Cardiac fibroblast (primary cell): Measurements from ENCODE around the gene ZNF275.

ENCODE experiments used
- DNase-seq, 2 donors: peaks; one replicate each; pipeline versions ENCODE4 v3.0.0 to v3.0.0-alpha.2; 2010; ENCODE audit warnings: low read depth in 2 of 2
- H3K4me3 ChIP-seq, 2 donors: replicated peaks in 1 of 2; 1 replicate in 1 of 2; 2 replicates in 1 of 2; pipeline ENCODE4 v1.5.1; 2011; ENCODE audit warnings: low read depth in 2 of 2, low read length in 2 of 2, mild to moderate bottlenecking in 2 of 2, moderate library complexity in 1 of 2
- TF ChIP-seq, protein P1 (sequence below): IDR thresholded peaks from one replicate; pipeline ENCODE4 v1.5.1; 2011; ENCODE audit warnings: low read depth, mild to moderate bottlenecking, low read length, inconsistent platforms

The ZNF275 gene

DNA sequence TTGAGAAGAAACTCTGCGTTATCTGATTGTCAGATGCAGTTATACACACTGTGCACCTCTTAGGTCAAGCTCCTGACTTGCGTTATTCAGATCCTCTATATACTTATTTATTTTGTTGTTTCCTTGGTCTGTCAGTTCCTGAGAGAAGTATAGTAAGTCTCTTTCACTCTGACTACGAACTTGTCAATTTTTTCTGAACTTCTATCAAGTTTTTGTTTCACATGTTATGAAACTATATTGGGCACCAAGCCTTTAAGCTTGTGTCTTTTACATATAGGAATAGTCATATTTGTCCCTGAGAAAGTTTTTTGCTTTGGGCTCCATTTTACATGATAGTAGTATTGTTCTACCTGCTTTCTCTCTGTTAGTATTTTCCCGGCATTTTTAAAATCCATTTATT lies 31.7 kb downstream of the ZNF275 start:
- TF ChIP-seq, protein P1, sequence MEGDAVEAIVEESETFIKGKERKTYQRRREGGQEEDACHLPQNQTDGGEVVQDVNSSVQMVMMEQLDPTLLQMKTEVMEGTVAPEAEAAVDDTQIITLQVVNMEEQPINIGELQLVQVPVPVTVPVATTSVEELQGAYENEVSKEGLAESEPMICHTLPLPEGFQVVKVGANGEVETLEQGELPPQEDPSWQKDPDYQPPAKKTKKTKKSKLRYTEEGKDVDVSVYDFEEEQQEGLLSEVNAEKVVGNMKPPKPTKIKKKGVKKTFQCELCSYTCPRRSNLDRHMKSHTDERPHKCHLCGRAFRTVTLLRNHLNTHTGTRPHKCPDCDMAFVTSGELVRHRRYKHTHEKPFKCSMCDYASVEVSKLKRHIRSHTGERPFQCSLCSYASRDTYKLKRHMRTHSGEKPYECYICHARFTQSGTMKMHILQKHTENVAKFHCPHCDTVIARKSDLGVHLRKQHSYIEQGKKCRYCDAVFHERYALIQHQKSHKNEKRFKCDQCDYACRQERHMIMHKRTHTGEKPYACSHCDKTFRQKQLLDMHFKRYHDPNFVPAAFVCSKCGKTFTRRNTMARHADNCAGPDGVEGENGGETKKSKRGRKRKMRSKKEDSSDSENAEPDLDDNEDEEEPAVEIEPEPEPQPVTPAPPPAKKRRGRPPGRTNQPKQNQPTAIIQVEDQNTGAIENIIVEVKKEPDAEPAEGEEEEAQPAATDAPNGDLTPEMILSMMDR, result no peak
- DNase-seq, result no peak
- H3K4me3 ChIP-seq, result no peak overlapping the region

DNA sequence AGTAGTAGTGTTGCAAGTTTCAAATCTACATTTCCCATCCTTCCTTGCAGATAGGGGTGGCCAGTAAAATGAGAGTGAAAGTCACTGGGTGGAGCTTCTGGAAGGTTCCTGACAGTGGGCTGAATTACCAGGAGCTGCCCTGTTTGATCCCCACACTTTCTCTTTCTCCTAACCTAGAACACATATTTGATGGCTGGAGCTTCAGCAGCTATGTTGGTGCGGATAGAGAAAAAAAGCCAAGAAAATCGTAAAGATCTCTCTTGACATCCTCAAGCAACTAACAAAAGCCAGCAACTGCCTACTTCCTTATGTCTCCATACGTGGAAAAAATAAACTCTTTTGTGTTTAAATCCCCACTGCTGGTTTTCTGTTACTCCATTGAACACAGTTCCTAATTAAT lies 32.2 kb downstream of the ZNF275 start:
- no peak for DNase-seq
- no peak overlapping the region for H3K4me3 ChIP-seq
- TF ChIP-seq, protein P1, result no peak

DNA sequence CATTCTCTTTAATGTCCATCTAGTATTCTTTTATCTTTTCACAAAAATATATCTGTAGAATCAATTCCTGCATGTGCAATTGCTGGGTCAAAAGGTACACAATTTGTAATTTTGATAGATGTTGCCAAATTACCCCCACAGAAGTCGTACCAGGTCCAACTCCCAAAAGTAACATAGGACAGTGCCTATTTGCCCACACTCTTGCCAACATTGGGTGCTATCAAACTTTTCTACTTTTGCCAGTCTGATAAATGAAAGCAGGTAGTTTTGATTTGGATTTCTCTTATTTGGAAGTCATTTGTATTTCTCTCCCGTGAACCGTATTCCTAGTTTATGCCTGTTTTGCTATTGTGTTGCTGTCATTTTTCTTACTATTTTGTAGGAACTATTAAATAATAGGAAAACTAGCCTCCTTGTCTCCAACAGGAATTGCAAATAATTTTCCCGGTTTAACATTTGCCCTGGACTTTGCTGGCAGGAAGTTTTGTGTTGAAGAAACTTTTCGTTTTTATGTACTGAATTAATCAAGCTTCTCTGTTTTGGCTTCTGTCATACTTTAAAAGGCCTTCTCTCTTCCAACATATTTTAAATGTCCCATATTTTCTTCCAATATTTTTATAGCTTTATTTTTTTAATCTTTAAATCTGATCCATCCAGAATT lies 33.1 kb downstream of the ZNF275 start:
- TF ChIP-seq, protein P1, result no peak
- DNase-seq, result no peak
- no peak overlapping the region for H3K4me3 ChIP-seq

DNA sequence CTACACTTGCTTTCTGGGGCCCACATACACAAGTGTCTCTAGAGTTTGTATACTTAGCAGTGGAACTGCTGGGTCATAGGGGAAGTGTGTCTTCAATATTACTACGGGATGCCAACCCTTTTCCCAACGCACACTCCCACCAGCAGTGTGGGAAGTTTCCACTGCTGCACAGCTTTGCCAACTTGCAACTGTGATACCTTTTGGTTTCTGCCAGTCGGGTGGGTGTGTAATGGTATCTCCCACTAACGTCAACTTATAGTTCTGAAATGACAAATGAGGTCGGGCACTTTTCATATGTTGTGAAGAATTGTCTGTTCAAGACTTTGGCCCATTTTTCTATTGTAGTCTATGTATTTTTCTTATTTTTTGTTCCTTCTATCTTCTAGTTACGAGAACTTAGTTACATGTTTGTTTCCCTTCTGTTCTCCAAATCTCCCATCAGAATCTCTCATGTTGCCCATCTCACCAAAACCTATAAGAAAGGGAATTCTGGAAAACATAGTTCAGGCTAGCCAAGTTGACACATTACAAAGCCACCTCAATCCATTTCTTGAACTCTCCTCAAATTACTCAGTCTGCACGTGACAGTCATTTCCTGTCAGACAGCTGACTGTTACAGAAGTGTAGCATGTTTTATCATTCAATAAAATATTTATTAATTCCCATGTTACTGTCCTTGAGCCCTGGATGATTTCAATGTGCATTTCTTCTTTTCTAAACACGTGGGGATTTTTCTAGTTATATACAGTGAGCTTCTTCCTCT lies 36.5 kb downstream of the ZNF275 start:
- peak in 1 of 2 donors; percentile 9 for DNase-seq
- TF ChIP-seq, protein P1, result no peak
- no peak overlapping the region for H3K4me3 ChIP-seq

DNA sequence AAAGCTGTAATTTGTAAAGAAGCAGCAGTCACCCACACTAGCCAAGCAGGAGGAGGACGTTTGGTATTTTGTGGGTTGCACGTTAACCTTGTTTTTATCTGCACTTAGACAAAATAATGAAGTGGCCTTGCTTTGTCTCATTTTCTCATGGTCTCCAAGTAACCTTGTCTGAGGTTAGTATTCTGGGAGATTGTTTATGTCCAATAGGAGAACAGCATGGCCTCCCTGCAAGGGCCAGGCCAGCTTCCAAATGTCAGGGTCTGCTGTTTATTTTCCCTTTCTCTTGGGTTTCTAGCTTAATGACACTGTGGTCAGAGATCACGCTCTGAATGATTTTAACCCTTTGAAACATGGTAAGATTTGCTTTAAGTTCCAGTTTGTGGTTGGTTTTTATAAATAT lies 37.3 kb downstream of the ZNF275 start:
- TF ChIP-seq, protein P1, result no peak
- no peak for DNase-seq
- H3K4me3 ChIP-seq, result no peak overlapping the region

DNA sequence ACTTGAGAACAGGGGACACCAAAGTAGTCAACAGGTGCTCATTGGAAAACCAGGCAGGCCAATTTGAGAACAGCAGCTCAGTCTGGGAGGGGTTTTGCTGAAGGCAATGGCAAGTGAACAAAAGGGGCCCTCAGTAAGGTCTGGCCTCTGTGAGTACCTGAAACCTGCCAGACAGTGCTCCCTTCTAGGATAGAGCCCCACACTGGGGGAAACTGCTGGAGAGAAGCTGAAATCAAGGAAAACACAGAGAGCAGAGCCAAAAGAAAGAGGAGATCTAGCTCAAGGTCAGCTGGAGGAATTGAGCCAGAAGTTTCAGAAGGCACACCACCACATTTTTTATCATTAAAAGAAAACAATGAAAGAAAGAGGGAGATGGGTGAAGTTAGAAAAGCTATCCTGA lies 39.0 kb downstream of the ZNF275 start:
- DNase-seq, result no peak
- H3K4me3 ChIP-seq, result no peak overlapping the region
- TF ChIP-seq, protein P1, result no peak
